ENCODE data around the gene CELA3A.
"Not testable (repeated sequence)": the region's sequence is repeated elsewhere in the genome, so short reads cannot be mapped to it uniquely, and the experiment has no call there.

Gene CELA3A

GRCh38 chr1:22021061-22021460 lies 19.6 kb downstream of the CELA3A start:
- DNase-seq = no peak

- DNase-seq = peak; percentile 71
These were observed 23.3 kb downstream of the CELA3A start for GRCh38 chr1:22024485-22025367.

- peak; percentile 88 for DNase-seq
These were observed 24.1 kb downstream of the CELA3A start for GRCh38 chr1:22025368-22026155.

- DNase-seq = no peak
These were observed 25.4 kb downstream of the CELA3A start for GRCh38 chr1:22026924-22027289.

DNA sequence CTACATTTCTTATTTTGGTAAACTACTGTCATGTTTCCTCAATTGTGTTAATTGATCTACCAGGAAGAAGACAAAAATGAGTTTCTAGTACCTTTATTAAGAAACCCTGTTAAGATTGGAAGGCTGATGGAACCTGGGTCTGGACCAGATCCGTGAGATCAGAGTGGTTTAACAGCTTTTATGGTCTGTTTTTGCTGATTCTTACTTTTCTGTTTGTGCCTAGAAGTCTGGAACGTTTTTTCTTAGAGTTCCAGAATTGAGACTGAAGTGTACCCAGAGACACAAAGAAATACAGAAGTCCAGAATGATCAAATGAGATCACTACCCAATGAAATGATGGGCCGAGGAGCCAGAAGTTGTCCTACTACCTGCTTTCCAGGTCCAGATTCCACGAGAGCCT lies 28.6 kb downstream of the CELA3A start:
- DNase-seq = no peak

DNA sequence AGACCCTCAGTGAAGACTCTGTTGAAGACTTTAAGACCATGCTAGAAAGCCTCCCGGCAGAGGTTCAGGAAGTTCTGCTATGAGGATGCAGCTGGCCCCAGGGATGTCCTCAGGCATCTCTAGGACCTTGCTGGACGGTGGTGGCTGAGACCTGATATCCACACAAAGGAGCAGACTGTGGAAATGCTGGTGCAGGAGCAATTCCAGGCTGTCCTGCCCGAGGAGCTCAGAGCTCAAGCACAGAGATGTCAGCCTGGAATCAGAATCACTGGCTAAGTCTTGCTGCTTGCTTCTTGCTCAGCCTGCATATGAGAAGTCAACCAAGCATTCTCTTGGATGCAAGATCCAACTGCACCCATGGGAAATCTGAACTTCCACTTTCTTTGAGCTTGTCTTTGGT lies 29.0 kb downstream of the CELA3A start:
- DNase-seq = no peak

- peak; percentile 53 for DNase-seq
These were observed 29.9 kb downstream of the CELA3A start for GRCh38 chr1:22031214-22031962.

GRCh38 chr1:22034834-22035233 lies 33.4 kb downstream of the CELA3A start:
- not testable (repeated sequence) for DNase-seq

- DNase-seq = no peak
These were observed 36.1 kb downstream of the CELA3A start for GRCh38 chr1:22037520-22037919.

GRCh38 chr1:22038036-22038435 lies 36.6 kb downstream of the CELA3A start:
- no peak for DNase-seq

GRCh38 chr1:22039594-22040285 lies 38.3 kb downstream of the CELA3A start:
- DNase-seq = peak; percentile 86

DNA sequence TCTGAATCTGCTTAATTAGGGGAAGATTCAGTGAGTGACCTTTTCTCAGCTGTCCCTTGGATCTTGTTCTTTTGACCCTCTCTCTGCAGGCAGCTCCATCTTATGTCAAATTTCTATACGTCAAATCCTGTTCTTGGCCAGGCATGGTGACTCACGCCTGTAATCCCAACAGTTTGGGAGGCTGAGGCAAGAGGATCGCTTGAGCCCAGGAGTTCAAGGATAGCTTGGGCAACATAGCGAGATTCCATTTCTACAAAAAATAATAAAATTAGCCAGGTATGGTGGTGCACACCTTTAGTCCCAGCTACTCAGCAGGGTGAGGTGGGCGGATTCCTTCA lies 38.8 kb downstream of the CELA3A start:
- no peak for DNase-seq

DNA sequence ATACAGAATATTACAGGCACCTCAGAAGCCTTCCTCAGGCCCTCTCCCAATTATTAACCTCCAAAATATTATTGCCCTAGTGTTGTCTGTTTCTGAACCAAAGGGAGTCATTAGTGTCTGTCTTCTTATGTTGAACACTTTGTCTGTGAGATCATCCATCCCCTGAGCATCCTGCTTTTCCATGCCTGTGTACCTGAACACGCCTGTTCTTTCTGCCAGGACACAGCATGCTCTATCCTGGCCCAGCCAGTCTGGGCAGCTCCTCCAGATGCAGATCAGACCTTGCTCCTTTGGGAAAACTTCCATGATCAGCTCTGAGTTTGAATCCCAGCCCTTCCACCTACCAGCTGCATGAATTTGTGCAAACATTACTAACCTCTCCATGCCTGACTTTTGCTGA lies 40.0 kb downstream of the CELA3A start:
- no peak for DNase-seq

GRCh38 chr1:22043198-22043769 lies 41.8 kb downstream of the CELA3A start:
- DNase-seq = no peak

GRCh38 chr1:22044690-22045420 lies 43.4 kb downstream of the CELA3A start:
- DNase-seq = no peak

- DNase-seq = no peak
These were observed 44.3 kb downstream of the CELA3A start for GRCh38 chr1:22045604-22046228.

DNA sequence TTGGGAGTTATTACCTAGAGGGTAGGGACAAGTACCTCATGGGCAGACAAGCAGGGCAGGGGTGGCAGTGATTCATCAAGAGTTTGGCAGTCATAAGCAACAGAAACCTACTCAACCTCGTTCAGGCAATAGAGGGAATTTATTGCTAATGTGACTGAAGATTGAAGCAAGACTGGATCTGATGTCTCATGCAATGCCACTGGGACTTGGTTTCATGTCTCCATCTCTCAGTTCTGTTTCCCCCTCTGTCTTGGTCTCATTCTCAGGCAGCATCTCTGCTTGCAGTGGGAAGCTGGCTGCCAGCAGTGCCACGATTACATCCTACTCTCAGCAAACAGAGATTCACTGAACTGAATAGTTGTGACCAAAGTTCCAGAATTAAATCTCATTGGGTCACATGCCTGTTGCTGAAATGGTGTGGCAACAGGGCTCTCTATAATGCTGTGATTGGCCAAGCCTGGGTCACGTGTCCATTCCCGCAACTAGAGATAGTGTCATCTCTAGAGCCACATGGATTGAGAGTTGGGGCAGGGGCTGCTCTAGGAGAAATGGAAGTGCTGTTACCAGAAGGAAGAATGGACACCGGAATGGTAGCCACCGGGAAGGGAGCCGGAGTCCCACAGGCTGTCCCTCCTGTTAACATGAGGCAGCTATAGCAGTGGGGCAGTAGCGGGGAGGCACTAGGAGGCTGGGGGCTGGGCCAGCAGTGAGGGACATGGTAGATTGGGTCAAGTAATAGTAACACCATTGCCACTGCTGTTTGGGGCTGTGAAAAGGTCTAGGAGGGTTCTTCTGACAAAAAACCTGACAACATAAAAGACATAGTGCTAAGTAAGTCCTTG lies 47.1 kb downstream of the CELA3A start:
- DNase-seq = no peak

- DNase-seq = no peak
These were observed 48.9 kb downstream of the CELA3A start for GRCh38 chr1:22050330-22050729.

DNA sequence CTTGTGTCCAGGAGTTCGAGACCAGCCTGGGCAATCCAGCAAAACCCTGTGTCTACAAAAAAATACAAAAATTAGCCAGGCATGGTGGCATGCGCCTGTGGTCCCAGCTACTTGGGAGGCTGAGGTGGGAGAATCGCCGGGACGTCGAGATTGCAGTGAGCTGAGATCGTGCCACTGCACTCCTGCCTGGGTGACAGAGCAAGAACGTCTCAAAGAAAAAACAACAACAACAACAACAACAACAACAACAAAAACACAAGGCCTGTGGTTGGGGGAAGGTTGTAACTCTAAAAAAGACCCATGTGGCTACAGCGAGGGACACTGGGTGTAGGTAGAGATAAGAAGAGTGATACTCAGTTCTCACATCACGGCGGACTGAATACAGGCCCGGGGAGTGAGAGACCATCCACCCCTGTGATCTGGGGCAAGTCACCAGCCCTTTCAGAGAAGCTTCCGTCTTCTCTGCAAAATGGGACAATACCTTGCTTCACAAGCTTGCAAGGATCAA lies 50.2 kb downstream of the CELA3A start:
- no peak for DNase-seq
